GM18867 (cell line): Measurements from ENCODE around the gene POGLUT2.

ENCODE experiments used
- ATAC-seq: cut with Tn5 transposase; IDR thresholded peaks from one replicate; pipeline ENCODE4 v1.9.1; 2021; ENCODE audit warnings: mild to moderate bottlenecking, moderate library complexity; ENCODE audit not compliant: unreplicated experiment

Gene POGLUT2

DNA sequence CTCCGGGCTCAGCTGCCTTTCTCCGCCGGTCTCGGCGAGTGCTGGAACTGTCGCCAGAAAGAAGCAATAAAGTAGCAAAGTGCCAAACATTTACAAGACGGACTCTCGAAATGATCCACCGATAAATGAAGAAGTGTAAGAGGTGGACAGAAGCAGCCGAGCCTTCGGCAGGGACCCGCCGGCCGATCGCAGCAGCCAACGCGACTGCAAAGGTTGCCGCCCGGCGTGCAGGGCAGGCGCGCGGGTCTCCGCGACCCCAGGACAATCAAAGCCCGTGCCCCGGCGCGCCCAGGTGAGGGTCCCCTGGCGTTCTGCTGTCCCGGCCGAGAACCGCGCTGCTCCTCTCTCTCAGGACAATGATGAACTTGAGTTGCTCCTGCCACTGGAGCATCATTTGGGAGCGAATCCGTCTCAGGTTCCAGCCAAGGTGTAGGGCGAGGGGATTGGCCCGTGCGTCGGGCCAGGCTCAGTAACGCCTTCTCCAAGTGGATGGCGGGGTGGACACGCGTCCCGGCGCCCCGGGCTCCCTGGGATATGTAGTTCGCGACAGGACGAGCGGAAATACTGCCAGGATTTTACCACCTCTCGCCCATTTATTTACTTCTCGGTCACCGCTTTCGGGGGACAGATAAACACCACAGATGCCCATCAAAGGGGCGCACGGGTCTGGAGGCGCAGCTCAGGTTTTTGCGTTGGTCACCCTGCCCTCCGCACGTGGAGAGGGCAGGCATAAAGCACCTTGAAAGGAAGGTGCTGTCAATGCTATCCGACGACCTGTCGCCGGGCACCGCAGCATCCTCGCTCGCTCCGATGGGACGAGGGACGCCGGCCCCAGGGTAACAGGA lies at the start of gene POGLUT2, which contains the start of gene BIVM:
Gene POGLUT2, minus strand, starts transcription at position 396 of the 845 bp plus-strand sequence. Its CDS starts 306 bp downstream, at position 90.
Gene BIVM, plus strand, starts transcription at position 539 of the 845 bp plus-strand sequence. CDS start 8,149 bp downstream, outside the sequence.
- peak; percentile 82 for ATAC-seq

GRCh38 chr13:102847272-102848234 lies 48.8 kb upstream of the POGLUT2 start:
- ATAC-seq, result peak; percentile 15

- ATAC-seq, result peak; percentile 42
Observed at GRCh38 chr13:102846261-102847015, 47.7 kb upstream of the POGLUT2 start.

- peak; percentile 83 for ATAC-seq
Observed at GRCh38 chr13:102845630-102846260, 47.0 kb upstream of the POGLUT2 start, which contains the start of gene ERCC5. ERCC5 (plus strand) TSS chr13:102846032; CDS start chr13:102846267, 235 bp downstream.

- ATAC-seq, result peak; percentile 24
Observed at GRCh38 chr13:102845289-102845629, 46.5 kb upstream of the POGLUT2 start.

DNA sequence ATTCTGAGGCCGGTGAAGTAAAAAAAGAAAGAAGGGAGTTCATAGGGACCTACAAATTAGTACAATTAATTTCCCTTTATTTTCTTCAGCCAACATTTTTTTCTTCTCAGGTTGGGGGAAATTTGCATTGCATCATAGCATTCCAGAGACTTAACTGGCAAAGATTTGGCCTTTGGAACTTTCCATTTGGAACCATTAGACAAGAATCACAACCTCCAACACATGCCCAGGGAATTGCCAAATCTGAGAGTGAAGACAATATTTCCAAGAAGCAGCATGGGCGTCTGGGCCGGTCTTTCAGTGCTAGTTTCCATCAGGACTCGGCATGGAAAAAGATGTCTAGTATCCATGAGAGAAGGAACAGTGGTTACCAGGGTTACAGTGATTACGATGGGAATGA lies 40.7 kb upstream of the POGLUT2 start:
- no peak for ATAC-seq

GRCh38 chr13:102838982-102839381 lies 40.2 kb upstream of the POGLUT2 start:
- no peak for ATAC-seq

- ATAC-seq, result no peak
Observed at GRCh38 chr13:102838273-102838672, 39.5 kb upstream of the POGLUT2 start.

GRCh38 chr13:102836471-102836870 lies 37.7 kb upstream of the POGLUT2 start:
- no peak for ATAC-seq

GRCh38 chr13:102830646-102831045 lies 31.9 kb upstream of the POGLUT2 start:
- ATAC-seq, result no peak

- ATAC-seq, result no peak
Observed at GRCh38 chr13:102825921-102826706, 27.3 kb upstream of the POGLUT2 start.

DNA sequence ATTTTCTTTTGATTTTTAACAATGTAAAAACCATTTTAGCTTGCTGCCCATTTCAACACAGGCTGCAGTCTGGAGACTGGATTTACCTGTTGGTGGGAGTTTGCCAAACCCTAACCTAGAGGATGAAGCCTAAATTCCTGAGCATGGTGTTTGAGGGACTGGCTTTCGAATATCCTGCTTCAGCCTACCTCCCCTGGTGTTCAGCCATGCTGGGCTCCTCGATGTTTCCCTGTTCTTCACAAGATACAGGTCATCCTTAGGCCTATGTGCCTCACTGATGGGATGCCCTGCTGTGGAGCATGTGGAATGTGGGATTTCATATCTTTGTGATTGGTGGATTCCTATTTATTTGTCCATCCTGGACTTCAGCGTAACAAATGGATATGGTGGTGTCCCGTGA lies 26.6 kb upstream of the POGLUT2 start:
- ATAC-seq, result no peak

- no peak for ATAC-seq
Observed at GRCh38 chr13:102817907-102818306, 19.1 kb upstream of the POGLUT2 start.

GRCh38 chr13:102817241-102817640 lies 18.5 kb upstream of the POGLUT2 start:
- no peak for ATAC-seq

GRCh38 chr13:102816708-102817107 lies 17.9 kb upstream of the POGLUT2 start:
- ATAC-seq, result no peak

DNA sequence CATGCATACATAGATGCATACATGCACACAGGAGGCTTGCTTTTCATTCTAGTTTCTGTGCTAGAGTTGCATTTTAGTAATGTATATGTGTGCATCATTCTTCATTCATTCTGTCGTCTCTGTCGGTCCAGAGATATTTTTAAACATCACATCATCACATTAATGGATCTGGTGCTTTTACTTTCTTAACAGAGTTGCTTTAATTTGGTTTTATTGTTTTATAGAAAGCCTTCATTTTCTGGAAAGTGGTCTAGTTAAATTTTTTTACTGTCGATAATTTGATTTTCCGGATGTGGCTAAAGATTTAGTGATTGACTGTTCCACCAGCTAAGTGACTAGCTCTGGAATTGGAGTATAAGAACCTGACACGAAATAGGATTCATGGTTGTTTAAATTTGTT lies 17.0 kb upstream of the POGLUT2 start:
- ATAC-seq, result no peak

- ATAC-seq, result no peak
Observed at GRCh38 chr13:102814793-102815192, 16.0 kb upstream of the POGLUT2 start.

DNA sequence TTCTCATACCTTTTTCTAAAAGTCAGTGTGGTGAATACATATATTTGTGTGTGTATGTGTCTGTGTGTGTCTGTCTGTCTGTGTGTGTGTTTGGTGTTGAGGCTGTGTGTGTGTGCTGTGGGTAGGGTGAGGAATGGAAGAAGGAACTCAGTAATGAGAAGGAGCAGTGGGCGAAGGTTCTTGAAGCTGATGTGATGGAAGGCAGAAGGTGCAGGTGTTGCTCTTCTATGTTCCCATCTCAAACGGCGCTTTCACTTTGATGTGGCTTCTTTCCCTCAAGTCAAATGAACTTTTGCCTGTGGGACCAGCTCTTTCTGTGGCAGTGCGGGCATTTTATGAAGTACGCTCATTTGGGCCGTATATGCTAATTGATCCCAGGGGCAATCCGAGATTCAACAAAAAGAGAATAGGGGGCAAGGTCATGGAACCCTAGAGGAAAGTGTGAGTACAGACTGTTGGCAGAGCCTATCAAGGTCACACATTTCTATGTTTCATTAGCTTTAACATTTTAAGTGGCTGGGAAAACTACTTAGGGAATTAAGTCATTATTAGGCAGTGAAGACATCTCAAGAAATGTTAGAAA lies 15.3 kb upstream of the POGLUT2 start:
- no peak for ATAC-seq
